GM19463 (cell line): Measurements from ENCODE around the gene LAMA3.
"Not testable (repeated sequence)": the region's sequence is repeated elsewhere in the genome, so short reads cannot be mapped to it uniquely, and the experiment has no call there.

Source experiments
- ATAC-seq: cut with Tn5 transposase; IDR thresholded peaks from one replicate; pipeline ENCODE4 v1.9.1; 2021; ENCODE audit warnings: mild to moderate bottlenecking, moderate library complexity; ENCODE audit not compliant: unreplicated experiment

The LAMA3 gene

DNA sequence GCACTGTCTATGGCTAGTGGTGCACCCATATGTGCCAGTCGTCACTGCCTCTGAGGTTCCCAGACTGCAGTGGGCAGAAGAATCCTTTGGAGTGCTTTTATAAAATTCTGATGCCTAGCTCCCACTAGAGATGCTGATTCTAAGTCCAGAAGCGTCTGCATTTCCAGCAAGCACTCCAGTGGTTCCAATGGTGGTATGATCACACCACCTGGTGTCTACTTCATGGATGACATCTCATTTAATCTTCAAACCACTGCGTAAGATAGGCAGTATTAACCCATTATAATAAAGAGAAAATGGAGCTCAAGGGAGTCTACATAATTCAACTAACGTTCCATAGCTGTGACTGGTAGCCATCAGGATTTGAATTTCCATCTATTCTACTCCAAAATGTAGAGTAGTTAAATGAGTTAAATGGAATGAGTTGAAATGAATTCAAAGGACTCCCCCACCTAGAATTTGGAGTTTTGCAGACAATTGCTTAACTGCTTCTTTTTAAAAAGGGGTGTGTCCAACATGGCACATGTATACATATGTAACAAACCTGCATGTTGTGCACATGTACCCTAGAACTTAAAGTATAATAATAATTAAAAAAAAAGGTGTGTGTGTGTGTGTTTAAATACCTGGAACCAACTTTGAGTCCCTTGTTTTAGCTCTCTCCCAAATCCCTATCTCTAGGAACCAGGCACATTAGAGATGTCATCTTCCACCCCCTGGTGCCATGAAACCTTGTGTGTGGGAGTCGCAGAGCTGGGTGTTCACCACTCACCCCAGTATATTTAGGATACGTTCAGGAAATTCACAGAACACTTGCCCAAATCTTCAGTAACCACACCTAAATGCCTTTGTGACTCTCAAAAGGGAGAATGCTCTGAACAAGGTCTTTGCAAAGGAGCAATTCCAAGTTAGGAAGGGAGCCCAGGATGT is 14.1 kb downstream of the LAMA3 start:
- peak; percentile 62 for ATAC-seq

DNA sequence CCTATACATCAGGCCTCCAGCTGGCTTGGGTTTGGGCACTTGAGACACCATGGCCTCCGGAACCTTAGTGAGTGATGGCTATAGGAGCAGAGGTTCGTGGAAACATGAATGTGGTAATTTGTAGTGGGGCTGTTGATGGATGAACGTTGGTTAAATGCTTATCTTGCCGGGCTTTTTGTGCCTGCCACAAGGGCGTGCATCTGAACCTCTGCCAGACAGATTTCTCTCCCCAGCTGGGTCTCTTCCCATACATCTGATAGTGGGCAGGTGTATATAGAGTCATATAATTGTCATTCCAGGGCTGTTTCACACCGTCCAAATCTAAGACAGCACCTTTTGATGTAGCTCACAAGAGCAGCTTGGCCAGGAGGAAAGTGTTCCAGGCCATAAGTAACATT is 14.7 kb downstream of the LAMA3 start:
- ATAC-seq = no peak

DNA sequence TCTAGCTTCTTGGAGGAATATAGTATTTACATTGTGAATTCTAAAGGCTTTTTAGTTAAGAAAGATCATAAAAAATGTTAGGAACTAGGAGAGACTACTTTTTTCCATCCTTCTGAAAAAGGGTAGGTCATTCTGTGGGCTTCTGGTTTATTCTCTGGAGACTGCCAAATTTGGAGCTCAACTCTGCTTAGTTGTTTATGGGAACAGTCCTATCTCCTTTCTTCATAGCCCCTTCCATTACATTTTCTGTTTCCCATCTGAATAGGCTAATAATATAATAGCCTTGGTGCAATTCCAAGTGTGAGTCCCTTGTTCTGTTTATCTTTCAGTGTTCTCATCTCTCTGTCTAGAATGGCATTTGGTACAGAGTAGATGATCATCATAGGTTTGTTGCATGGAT is 15.6 kb downstream of the LAMA3 start:
- no peak for ATAC-seq

DNA sequence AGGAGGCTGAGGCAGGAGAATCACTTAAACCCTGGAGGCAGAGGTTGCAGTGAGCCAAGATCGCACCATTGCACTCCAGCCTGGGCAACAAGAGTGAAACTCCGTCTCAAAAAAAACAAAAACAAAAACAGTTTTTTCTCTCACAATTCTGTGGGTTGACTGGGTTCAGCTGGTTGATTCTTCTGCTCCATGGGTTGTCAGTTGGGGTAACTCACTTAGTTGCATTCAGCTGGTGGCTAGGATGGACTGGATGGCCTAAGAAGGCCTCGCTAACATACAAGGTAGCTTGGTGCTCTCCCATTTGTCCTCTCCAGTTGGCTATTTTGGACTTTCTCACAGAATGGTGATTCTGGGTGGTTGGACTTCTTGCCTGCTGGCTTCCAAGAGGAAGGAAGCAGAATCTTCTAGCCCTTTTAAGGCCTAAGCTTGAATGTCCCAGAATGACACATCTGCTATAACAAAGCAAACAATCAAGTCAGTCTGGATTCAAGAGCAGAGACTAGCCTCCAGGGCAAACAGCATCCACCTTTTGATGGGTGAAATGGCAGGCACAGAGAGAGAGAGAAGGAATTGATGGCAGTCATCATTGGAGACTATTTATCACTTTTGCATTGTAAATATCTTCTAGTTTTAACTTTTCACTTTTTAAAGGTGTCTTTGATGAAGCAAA is 17.9 kb downstream of the LAMA3 start:
- ATAC-seq = no peak

DNA sequence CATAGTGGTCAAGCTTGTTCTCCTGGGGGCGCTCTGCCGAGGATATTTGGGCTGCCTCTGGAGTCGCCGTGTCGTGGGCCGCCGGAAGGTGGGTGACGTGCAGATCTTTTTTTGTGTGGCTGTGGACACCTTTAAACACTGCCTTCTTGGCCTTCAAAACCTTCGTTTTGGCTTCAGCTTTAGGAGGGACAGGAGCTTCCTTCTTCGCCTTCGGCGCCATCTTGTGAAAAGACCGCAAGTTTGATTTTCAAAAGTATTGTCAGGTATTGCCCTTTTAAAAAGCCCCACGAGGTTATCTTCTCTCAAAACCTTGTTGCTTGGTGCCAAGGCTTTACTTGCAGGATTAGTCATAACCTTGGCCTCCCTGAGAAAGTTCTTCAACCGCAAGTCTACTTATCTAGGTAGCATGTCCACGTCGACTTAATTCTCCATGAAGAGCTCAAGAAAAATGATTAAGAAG is 20.8 kb downstream of the LAMA3 start:
- no peak for ATAC-seq

DNA sequence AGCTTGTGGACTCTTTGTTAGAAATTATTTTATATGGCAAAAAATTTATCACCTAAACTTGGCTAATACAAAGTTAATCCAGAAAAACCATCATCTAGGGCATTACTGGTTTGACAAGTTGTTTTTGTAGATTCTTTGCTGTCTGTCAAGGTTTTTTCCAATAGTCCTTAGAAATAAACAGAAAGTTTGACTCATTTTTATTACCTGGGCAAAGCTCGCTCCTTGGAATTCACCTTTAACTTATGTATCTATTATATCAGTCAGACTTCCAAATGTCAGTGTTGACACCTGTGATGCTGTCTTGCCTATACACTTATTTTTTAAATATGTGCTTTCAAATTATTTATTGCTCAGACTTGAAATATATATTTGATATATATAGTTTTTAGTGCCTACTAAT is 21.7 kb downstream of the LAMA3 start:
- ATAC-seq = no peak

DNA sequence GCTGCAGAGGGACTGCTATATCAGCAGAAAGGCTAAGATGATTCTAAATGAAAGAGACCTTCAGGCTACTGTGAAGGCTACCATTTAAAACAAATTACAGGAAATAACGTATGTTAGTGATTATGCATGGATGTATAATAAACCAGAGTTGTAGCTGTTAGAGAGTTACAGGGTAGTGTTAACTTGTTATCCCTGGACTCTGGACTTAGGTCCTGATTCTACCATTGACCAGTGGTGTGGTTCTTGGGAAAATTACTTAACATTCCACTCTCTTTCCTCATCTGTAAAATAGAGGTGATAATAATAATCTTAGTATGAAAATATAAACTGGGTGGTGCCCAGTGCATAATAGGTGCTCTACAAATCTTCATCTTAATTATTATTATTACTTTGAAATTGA is 22.2 kb downstream of the LAMA3 start:
- no peak for ATAC-seq

DNA sequence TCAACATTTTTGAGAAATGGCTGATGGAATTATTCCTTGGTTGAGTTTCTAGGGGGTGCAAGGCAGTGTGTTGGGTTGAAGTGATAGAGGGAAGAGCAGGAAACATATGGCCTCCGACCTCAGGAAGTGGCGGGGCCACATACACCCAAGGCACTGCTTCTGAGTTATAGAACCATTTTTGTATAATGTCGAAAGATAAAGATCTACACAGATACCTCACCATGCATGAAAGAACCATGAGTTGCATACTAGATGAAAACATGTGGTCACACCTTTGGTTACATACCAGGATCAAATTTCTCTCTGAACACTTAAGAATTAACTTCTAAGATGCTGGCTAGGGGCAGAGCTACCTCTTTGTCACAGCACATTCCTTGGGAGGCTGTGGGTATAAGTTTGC is 23.2 kb downstream of the LAMA3 start:
- no peak for ATAC-seq

DNA sequence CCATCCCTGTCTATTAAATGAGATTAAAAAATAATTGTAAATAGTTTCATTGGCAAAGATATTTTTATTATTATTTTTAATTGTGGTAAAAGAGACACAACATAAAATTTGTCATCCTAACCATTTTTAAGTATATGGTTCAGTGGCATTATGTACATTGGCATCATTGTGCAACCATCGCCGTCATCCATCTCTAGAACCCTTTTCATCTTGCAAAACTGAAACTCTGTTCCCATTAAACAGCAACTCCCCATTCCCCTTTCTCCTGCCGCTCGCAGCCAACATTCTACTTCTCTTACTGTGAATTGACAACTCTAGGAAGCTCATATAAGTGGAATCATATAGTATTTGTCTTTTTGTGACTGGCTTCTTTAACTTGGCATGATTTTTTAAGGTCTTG is 25.3 kb downstream of the LAMA3 start:
- no peak for ATAC-seq

DNA sequence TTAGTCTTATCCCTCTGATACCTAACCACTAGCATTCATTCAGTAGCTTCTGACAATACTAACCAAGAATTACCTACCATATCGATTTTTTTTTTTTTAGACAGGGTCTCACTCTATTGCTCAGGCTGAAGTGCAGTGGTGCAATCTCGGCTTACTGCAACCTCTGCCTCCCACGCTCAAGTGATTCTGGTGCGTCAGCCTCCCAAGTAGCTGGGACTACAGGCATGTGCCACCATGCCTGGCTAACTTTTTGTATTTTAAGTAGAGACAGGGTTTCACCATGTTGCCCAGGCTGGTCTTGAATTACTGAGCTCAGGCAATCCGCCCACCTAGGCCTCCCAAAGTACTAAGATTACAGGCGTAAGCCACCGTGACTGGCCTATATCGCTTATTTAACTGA is 26.8 kb downstream of the LAMA3 start:
- not testable (repeated sequence) for ATAC-seq

DNA sequence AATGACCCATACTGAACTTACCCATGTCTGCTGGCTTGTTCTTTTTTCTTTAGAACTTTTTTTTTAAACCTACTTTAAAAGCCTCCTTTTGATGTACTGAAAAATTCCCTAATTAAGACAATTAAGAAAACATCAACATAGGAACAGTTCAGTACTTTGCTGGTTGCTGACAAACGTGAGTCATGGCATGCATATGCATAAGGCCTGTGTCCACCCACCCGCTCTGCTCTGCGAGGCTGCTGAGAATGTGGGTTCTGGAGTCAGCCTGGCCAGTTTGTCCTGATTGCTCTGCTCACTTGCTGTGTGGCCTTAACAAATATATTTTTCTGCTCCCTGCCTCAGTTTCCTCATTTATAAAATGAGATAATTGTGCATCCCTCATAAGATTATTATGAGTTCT is 27.3 kb downstream of the LAMA3 start:
- no peak for ATAC-seq

DNA sequence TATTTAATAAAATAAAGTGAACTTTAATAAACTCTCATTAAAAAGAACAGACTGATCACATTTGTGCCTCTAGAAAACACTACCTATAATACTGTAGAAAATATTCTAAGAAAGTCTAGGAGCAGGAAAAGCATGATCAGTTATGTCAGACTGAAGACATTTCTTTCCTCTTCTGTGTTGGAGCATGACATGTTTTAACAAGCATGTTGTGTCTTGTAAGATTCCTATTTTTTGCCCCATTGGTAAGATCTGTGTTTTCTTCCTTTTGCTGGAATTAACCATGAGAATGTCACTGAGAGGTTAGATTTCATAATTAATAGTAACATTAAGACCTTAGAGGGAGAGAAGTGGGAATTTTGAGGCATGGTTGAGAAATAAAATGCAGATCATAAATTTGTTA is 27.7 kb downstream of the LAMA3 start:
- no peak for ATAC-seq

DNA sequence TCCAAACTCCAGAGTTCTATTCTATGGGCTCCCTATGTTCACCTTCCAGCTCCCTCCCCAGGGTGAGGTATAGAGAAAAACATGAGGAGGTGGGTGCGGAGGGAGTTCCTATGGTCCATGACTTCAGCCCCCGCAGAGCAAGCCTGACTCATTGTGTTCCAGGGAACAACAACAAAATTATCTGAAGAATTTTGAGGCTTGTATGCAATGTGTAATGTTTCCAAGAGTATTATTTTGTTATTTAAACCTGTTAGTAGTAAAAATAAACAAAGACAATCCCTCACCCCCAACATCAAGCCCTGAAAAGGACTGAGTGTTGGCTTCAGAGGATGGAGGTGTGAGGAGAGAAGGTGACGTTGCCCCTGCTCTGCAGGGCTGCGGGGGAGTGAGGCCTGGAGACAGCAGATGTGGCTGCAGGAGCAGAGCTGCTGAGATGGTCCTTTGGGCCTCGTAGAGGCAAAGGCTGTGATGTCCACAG is 29.0 kb downstream of the LAMA3 start:
- no peak for ATAC-seq

DNA sequence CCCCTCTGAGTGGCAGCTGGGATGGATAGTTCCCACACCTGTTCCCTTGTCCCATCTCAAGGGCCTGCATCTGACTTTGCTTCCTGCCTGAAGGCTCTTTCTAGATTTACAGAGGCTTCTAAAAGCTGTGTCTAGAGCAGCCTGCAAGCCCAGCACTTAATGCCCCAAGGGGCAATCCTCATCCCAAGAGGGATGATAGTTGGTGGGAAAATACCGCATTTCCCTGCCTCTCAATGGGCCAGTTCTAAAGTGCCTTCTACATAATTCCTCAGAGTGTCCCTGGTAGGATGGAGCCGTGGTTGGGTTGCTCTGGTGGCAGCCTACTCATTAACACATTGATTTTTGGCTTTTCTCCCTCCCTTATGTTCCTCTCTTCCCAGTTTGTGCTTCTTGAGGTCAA is 29.5 kb downstream of the LAMA3 start:
- no peak for ATAC-seq

DNA sequence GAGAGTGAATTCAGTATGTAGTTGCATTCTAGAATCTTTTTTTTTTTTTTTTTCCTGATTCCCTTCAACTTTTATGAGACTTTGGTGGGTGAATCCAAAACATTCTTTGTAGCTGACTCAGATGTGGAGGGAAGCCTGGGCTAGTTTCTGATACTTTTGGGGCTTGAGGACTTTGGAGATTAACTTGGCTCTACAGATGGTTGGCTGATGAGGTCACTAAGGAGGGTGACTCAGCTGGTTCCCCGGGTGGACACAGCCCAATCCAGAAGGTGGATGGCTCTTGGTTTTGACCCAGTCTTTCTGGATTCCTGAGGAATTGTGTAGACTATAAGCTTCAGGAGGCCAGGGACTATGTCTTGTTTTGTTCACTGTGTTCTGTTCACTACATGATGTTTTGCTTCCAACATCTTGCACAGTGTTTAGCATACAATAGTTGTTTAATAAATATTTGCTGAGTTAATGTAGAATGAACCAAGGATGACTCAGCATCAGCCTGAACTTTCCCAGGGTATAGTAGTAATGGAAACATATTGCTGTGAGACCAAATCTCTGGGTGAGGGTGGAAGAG is 30.5 kb downstream of the LAMA3 start:
- ATAC-seq = no peak

DNA sequence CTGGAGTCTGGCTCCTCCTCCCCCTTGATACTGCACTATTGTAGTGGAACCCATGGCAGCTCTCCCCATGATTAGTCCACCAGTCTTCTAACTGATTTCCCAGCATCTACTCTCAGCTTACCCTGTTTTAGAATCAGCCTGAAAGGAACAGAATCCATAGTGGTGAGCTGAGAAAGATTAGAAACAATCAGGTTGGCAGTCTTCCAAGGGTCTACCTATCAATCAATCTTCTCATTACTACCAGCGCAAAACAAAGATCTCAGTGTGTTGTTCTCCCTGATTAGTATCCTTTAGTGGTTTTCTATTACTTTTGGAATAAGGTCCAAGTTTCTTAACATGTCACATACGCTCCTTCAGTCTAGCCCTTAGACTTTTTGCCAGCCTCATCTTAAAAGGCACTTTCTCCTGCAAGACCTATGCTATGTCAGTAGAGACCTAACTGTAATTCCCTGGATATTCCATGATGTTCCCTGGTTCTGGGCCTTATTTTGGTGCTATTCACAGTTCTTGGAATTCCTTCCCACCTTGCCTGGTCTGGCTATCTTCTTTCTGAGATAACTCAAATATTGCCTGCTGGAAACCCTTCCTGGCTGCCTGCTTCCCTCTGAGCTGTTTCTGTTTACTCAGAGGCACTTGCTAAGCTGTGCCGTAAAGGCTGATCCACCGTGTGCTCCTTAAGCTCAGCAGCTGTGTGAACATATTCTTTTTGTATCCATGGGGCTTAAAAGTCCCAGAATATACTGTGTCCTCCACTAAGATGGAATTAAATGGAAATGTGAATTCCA is 32.6 kb downstream of the LAMA3 start:
- no peak for ATAC-seq

DNA sequence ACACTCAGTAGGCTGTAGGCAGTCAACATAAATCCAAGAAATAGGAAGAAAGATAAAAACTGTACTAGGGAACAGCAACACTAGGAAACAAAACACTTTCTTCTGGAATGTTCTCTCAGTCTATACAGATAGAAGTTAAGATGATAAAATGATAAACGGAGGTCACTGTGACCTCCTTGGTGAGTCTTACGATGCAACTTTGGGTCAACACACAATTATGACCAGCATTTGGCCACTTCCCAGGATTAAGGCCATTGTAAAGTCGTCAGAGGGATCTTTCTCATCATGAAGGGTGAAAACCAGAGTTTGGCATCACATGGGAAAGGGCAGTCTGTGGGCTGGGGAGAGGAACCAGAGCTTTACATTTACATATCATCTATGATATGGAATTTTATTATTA is 33.4 kb downstream of the LAMA3 start:
- no peak for ATAC-seq

DNA sequence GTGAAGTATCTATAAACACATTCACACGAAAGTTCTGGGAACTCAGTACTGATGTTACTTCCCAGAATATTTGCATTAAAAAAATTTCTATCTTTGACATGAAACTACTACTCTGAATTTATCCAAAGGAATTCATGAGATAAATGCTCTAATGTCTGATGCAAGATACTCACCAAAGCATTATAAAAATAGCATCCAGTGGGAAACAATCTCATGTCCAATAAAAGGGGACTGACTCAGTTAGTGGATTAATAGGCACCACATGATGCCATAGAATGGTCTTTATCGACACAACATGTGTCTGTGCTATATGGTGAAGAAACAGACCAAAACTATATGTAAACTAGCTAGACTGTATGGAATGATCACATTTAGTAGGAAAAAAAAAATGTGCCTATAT is 33.9 kb downstream of the LAMA3 start:
- ATAC-seq = no peak

DNA sequence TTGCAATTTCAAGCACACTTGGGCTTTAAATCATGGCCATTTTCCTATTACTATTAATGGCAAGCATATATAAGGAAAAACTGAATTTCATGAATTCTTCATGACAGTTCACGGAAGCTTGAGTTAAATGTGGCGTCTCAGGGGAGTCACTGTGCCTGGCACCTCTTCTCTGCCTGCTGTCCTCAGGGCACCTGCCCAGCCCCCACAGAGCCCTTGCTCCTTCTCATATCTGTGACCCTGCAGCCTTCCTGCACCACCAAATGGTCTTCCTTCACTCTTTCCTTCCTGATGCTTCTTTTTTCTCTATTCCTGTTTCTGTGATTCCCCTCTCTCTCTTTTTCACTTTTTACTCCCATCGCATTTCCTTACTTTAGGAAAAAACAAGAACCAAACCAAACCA is 35.4 kb downstream of the LAMA3 start:
- no peak for ATAC-seq

DNA sequence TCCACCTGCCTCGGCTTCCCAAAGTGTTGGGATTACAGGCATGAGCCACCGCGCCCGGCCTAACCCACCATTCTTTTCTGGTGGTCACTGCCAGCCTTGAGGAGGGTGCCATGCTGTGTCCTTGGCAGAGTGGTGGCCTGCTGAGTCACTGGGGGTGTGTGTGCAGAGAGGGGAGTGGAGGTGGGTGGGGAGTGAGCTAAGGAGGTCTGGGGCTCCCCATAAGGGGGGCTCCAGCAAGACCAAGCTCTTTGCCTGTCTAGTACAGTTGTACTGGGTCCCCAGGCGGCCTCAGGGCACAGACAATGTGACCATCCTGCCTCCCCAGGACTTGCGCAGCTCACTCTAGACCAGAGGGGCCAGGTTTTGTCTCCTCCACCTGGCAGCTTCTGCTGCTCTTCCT is 36.1 kb downstream of the LAMA3 start:
- no peak for ATAC-seq
